HCT116 (cell line): Measurements from ENCODE around the gene CNTNAP2. TPM values are rescaled to one million over a fixed set of nuclear protein-coding genes. Genes with fewer than 3 reads are reported as not detected.

Experiments used
- ATAC-seq: fragments of 200-7000 bp; cut with Tn5 transposase; 2 replicates; pipeline ENCODE4 v1.9.1; 2020; ENCODE audit warnings: mild to moderate bottlenecking, moderate library complexity
- BruUV-seq: library from RNA; stranded (reverse); fragments of 400-500 nt; replicated peaks from 2 replicates; lab custom pipeline; 2021; lab: Mats Ljungman, UMichigan
- CTCF ChIA-PET: fragments of 300-600 bp; sonication (Branson Sonifier 250); formaldehyde crosslinking; loops from one replicate; lab custom pipeline; 2021; ENCODE audit warnings: antibody characterized with exemption; lab: Charles Lee
- POLR2A ChIA-PET: fragments of 300-600, 350-600 bp; sonication (Branson Sonifier 250); formaldehyde crosslinking; loops from one replicate; lab custom pipeline; 2021; ENCODE audit warnings: antibody characterized with exemption; lab: Charles Lee
- RAD21 ChIA-PET, 2 experiments: fragments of 300-600 bp; sonication (Branson Sonifier 250); formaldehyde crosslinking; loops; one replicate each; lab custom pipeline; 2023; ENCODE audit warnings: low total read pairs in 2 of 2; ENCODE audit not compliant: uncharacterized antibody in 2 of 2, unreplicated experiment in 2 of 2, low non-redundant PET in 1 of 2; lab: Charles Lee
- DNase-seq: peaks from one replicate; pipeline ENCODE4 v3.0.0-alpha.2; 2010; ENCODE audit warnings: low read depth, low spot score
- H2AFZ ChIP-seq: fragments of 200-600 bp; shearing (Covaris generic), sonication (generic); 2 replicates; pipeline ENCODE4 v1.6.1; 2017; ENCODE audit warnings: low read depth, mixed run types, mixed read lengths, antibody characterized with exemption, low read length; ENCODE audit not compliant: poor library complexity, severe bottlenecking
- H3K27ac ChIP-seq: 2 replicates; pipeline ENCODE4 v1.5.1; 2012; ENCODE audit warnings: low read depth, low read length
- H3K27me3 ChIP-seq: fragments of 200-600 bp; sonication (generic); 2 replicates; pipeline ENCODE4 v1.6.1; 2016; ENCODE audit warnings: mixed run types, low read length, mixed read lengths; ENCODE audit not compliant: insufficient read depth
- H3K36me3 ChIP-seq, 2 experiments: fragments of 200-500 bp in 1 of 2; fragments of 200-600 bp in 1 of 2; sonication (Bioruptor generic) in 1 of 2; sonication (generic) in 1 of 2; 2 replicates each; pipeline versions ENCODE4 v1.5.1 to v1.6.1; 2014 to 2016; ENCODE audit warnings: low read length in 2 of 2, inconsistent platforms in 1 of 2, mixed read lengths in 1 of 2, mixed run types in 1 of 2; ENCODE audit not compliant: insufficient read depth in 2 of 2, control insufficient read depth in 1 of 2
- H3K4me1 ChIP-seq, 2 experiments: fragments of 200-600 bp in 1 of 2; sonication (generic) in 1 of 2; 2 replicates each; pipeline versions ENCODE4 v1.5.1 to v1.6.1; 2012 to 2017; ENCODE audit warnings: low read length in 2 of 2, inconsistent platforms in 1 of 2, mild to moderate bottlenecking in 1 of 2, mixed read lengths in 1 of 2, mixed run types in 1 of 2, moderate library complexity in 1 of 2; ENCODE audit not compliant: insufficient read depth in 2 of 2, control insufficient read depth in 1 of 2
- H3K4me2 ChIP-seq: fragments of 200-600 bp; sonication (generic); 2 replicates; pipeline ENCODE4 v1.6.1; 2017; ENCODE audit warnings: mixed run types, low read length, mixed read lengths
- H3K4me3 ChIP-seq, 2 experiments: fragments of 200-600 bp in 1 of 2; sonication (generic) in 1 of 2; replicated peaks in 1 of 2; 2 replicates each; pipeline ENCODE4 v1.5.1; 2011 to 2016; ENCODE audit warnings: low read length in 2 of 2, control low read depth in 1 of 2, low read depth in 1 of 2, mild to moderate bottlenecking in 1 of 2, mixed read lengths in 1 of 2, mixed run types in 1 of 2
- H3K79me2 ChIP-seq: fragments of 200-600 bp; sonication (generic); 2 replicates; pipeline ENCODE4 v1.6.1; 2017; ENCODE audit warnings: mild to moderate bottlenecking, mixed run types, low read length, moderate library complexity, mixed read lengths; ENCODE audit not compliant: insufficient read depth
- H3K9ac ChIP-seq: fragments of 200-600 bp; sonication (generic); 2 replicates; pipeline ENCODE4 v1.6.1; 2016; ENCODE audit warnings: low read length, mixed read lengths
- H3K9me2 ChIP-seq: fragments of 200-600 bp; sonication (generic), shearing (Covaris generic); 2 replicates; pipeline ENCODE4 v1.6.1; 2017; ENCODE audit warnings: mixed run types, mild to moderate bottlenecking, moderate library complexity; ENCODE audit not compliant: insufficient read depth
- H3K9me3 ChIP-seq, 2 experiments: fragments of 200-500 bp in 1 of 2; fragments of 200-600 bp in 1 of 2; sonication (Bioruptor generic) in 1 of 2; sonication (generic) in 1 of 2; 2 replicates each; pipeline ENCODE4 v1.6.1; 2014 to 2017; ENCODE audit warnings: low read length in 2 of 2, mixed read lengths in 2 of 2, inconsistent platforms in 1 of 2, low read depth in 1 of 2, mild to moderate bottlenecking in 1 of 2, mixed run types in 1 of 2, moderate library complexity in 1 of 2; ENCODE audit not compliant: control insufficient read depth in 1 of 2, insufficient read depth in 1 of 2
- H4K20me1 ChIP-seq: fragments of 200-600 bp; sonication (generic), shearing (Covaris generic); 2 replicates; pipeline ENCODE4 v1.6.1; 2017; ENCODE audit warnings: mixed run types, mild to moderate bottlenecking, moderate library complexity; ENCODE audit not compliant: insufficient read depth
- CBX3 ChIP-seq: IDR thresholded peaks from 2 replicates; pipeline ENCODE4 v1.6.1; 2012; ENCODE audit warnings: low read depth
- EGR1 ChIP-seq: IDR thresholded peaks from 2 replicates; pipeline ENCODE4 v1.6.1; 2012; ENCODE audit warnings: low read depth
- EZH2phosphoT487 ChIP-seq: fragments of 200-600 bp; IDR thresholded peaks from 2 replicates; pipeline ENCODE4 v1.6.1; 2018; ENCODE audit warnings: antibody characterized with exemption, borderline replicate concordance
- FOSL1 ChIP-seq: IDR thresholded peaks from 2 replicates; pipeline ENCODE4 v1.6.1; 2012; ENCODE audit warnings: low read depth
- POLR2AphosphoS5 ChIP-seq: IDR thresholded peaks from 2 replicates; pipeline ENCODE4 v1.6.1; 2011; ENCODE audit warnings: mild to moderate bottlenecking, low read depth, low read length, moderate library complexity
- YY1 ChIP-seq: IDR thresholded peaks from 2 replicates; pipeline ENCODE4 v1.6.1; 2011; ENCODE audit warnings: low read length, low read depth, moderate library complexity, mild to moderate bottlenecking; ENCODE audit not compliant: insufficient replicate concordance; ENCODE audit errors: extremely low read depth
- ZFX ChIP-seq: fragments of 450-650 bp; IDR thresholded peaks from 2 replicates; pipeline ENCODE4 v1.6.1; 2017
- intact Hi-C: fragments of 100-400 bp; cut with micrococcal nuclease; formaldehyde crosslinking; loops from 2 replicates; pipeline ENCODE4 v1.10.0; 2022
- total RNA-seq: library from RNA; stranded (reverse); gene quantifications from one replicate; pipeline ENCODE4 v1.2.1, GENCODE V29; 2021; ENCODE audit not compliant: unreplicated experiment
- TF ChIP-seq, protein P1 (sequence below): IDR thresholded peaks from 2 replicates; pipeline ENCODE4 v1.6.1; 2011; ENCODE audit warnings: mild to moderate bottlenecking, low read length, moderate library complexity; ENCODE audit not compliant: insufficient replicate concordance; ENCODE audit errors: extremely low read depth

CNTNAP2 gene
- total RNA-seq, 1 experiment from 2014 or later, result 0.37 TPM

GRCh38 chr7:147742301-147742700 is 1625.7 kb downstream of the CNTNAP2 start:
- no peaks in the 10 kb centered on the region for H3K4me1 ChIP-seq
- ChIA-PET RAD21 (no interaction called here), CTCF (no interaction called here), POLR2A (no interaction called here)
- DNase-seq, result no peak
- H3K4me2 ChIP-seq, result no peak overlapping the region
- TF ChIP-seq EGR1 (no peak), EZH2phosphoT487 (no peak), CBX3 (no peak), ZFX (no peak), YY1 (no peak), POLR2AphosphoS5 (no peak)
- no peaks in the 10 kb centered on the region for H3K27me3 ChIP-seq
- H3K79me2 ChIP-seq, result no peaks in the 10 kb centered on the region
- H3K9ac ChIP-seq, result no peak overlapping the region
- no peaks in the 10 kb centered on the region for H4K20me1 ChIP-seq
- ATAC-seq, result no peak
- H3K9me2 ChIP-seq, result no peaks in the 10 kb centered on the region
- H3K9me3 ChIP-seq, result peaks cover 0 to 14% of the 10 kb centered on the region in 2 experiments; a peak in 2 of 4 replicates
- no peak overlapping the region for H3K27ac ChIP-seq
- intact Hi-C loops, result no loop called here
- H3K4me3 ChIP-seq, result no peak overlapping the region
- H2AFZ ChIP-seq, result no peak overlapping the region
- no TSS peak for BruUV-seq
- H3K36me3 ChIP-seq, result no peaks in the 10 kb centered on the region

DNA sequence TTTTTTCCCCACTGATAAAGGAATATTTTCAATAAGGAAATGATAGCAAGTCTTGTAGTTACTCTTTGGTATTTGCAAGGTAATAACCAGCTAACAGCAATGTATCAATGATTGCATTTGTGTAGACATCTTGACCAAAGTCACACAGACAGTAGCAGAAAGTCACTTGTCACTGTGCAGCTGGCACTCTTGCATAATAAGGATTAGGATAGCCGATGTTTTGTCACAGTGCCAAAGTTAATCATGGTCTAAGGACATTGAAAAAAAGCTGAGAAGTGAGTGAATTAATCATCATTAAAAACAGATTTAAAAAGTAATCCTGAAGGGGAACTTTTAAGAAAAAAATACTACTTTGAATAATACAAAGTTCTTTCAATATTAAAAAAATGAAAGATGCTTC is 1639.7 kb downstream of the CNTNAP2 start:
- no peak for ATAC-seq
- Histone ChIP-seq H3K4me2 (no peak overlapping the region), H3K4me1 (no peaks in the 10 kb centered on the region), H3K27me3 (no peaks in the 10 kb centered on the region), H4K20me1 (no peaks in the 10 kb centered on the region), H3K79me2 (no peaks in the 10 kb centered on the region), H3K9me3 (peaks cover 0 to 17% of the 10 kb centered on the region in 2 experiments; a peak in 2 of 4 replicates), H3K9ac (no peak overlapping the region), H3K27ac (no peak overlapping the region), H3K9me2 (no peaks in the 10 kb centered on the region), H3K36me3 (no peaks in the 10 kb centered on the region), H3K4me3 (no peak overlapping the region), H2AFZ (no peak overlapping the region)
- ChIA-PET RAD21 (no interaction called here), POLR2A (no interaction called here), CTCF (no interaction called here)
- BruUV-seq, result no TSS peak
- TF ChIP-seq, protein P1, sequence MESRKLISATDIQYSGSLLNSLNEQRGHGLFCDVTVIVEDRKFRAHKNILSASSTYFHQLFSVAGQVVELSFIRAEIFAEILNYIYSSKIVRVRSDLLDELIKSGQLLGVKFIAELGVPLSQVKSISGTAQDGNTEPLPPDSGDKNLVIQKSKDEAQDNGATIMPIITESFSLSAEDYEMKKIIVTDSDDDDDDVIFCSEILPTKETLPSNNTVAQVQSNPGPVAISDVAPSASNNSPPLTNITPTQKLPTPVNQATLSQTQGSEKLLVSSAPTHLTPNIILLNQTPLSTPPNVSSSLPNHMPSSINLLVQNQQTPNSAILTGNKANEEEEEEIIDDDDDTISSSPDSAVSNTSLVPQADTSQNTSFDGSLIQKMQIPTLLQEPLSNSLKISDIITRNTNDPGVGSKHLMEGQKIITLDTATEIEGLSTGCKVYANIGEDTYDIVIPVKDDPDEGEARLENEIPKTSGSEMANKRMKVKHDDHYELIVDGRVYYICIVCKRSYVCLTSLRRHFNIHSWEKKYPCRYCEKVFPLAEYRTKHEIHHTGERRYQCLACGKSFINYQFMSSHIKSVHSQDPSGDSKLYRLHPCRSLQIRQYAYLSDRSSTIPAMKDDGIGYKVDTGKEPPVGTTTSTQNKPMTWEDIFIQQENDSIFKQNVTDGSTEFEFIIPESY, result no peak
- TF ChIP-seq FOSL1, result no peak
- intact Hi-C loops, result no loop called here
- DNase-seq, result no peak
